B cell (primary cell): Measurements from ENCODE around the gene ERBB2.

Source experiments
- CTCF ChIP-seq: fragments of 200-600 bp; IDR thresholded peaks from one replicate; pipeline ENCODE4 v1.8.0; 2022; ENCODE audit warnings: antibody characterized with exemption, mild to moderate bottlenecking
- EZH2 ChIP-seq: IDR thresholded peaks from 2 replicates; pipeline ENCODE4 v1.6.1; 2012; ENCODE audit warnings: borderline replicate concordance, low read depth, mild to moderate bottlenecking, moderate library complexity, low read length; ENCODE audit not compliant: insufficient read depth, poor library complexity, severe bottlenecking

GRCh38 chr17:39751016-39751543 lies 51.2 kb downstream of the ERBB2 start:
- TF ChIP-seq CTCF (no peak), EZH2 (no peak)
